HepG2 (cell line): Measurements from ENCODE around the gene KCNQ2. TPM values are rescaled to one million over a fixed set of nuclear protein-coding genes. Genes with fewer than 3 reads are reported as not detected.

Experiments
- ATAC-seq: fragments of 200-7000 bp; cut with Tn5 transposase; 3 replicates; pipeline ENCODE4 v1.9.1; 2020; ENCODE audit warnings: mild to moderate bottlenecking, moderate library complexity
- BruUV-seq: library from RNA; stranded (reverse); fragments of 400-500 nt; replicated peaks from 2 replicates; lab custom pipeline; 2021; lab: Mats Ljungman, UMichigan
- CTCF ChIA-PET: fragments of 300-600 bp; formaldehyde crosslinking; extraction: SDS; loops from one replicate; lab custom pipeline; 2021; ENCODE audit warnings: low total read pairs, inconsistent platforms, low intra/inter-chr PET ratio; lab: Yijun Ruan, JAX
- POLR2A ChIA-PET: fragments of 350-600 bp; sonication (Branson Sonifier 250); formaldehyde crosslinking; loops from one replicate; lab custom pipeline; 2020; ENCODE audit warnings: antibody characterized with exemption, inconsistent platforms; lab: Yijun Ruan, JAX
- DNase-seq: peaks from one replicate; pipeline ENCODE4 v3.0.0-alpha.2; 2015; ENCODE audit warnings: low spot score
- FAIRE-seq: peaks from 3 replicates; lab custom pipeline; 2011; peaks lifted over from hg19 to GRCh38; lab: Jason Lieb, UNC
- H2AFZ ChIP-seq: one replicate; pipeline ENCODE4 v1.6.1; 2011; ENCODE audit warnings: low read length, inconsistent platforms
- H3K27ac ChIP-seq: fragments of 300-600 bp; 3 replicates; pipeline ENCODE4 v1.8.0; 2011; ENCODE audit warnings: mixed run types, mild to moderate bottlenecking, mixed read lengths, low read length, inconsistent platforms; ENCODE audit not compliant: insufficient read depth; ENCODE audit errors: extremely low read length
- H3K27me3 ChIP-seq, 2 experiments: fragments of 200-600 bp in 1 of 2; 2 replicates in 1 of 2; 3 replicates in 1 of 2; pipeline versions ENCODE4 v1.6.0 to v1.8.0; 2011; ENCODE audit warnings: low read length in 2 of 2, mild to moderate bottlenecking in 2 of 2, moderate library complexity in 2 of 2, inconsistent platforms in 1 of 2; ENCODE audit not compliant: insufficient read depth in 2 of 2, control insufficient read depth in 1 of 2
- H3K36me3 ChIP-seq, 2 experiments: fragments of 200-600 bp in 1 of 2; replicated peaks in 1 of 2; 2 replicates in 1 of 2; 3 replicates in 1 of 2; pipeline versions ENCODE4 v1.5.1 to v1.8.0; 2011; ENCODE audit warnings: low read length in 2 of 2, inconsistent platforms in 1 of 2; ENCODE audit not compliant: insufficient read depth in 2 of 2, control insufficient read depth in 1 of 2
- H3K4me1 ChIP-seq: 2 replicates; pipeline ENCODE4 v1.5.1; 2012; ENCODE audit warnings: low read length, inconsistent platforms; ENCODE audit not compliant: insufficient read depth
- H3K4me2 ChIP-seq: 2 replicates; pipeline ENCODE4 v1.6.0; 2011; ENCODE audit warnings: low read depth, low read length, inconsistent platforms
- H3K4me3 ChIP-seq, 3 experiments: fragments of 200-600 bp in 1 of 3; sonication (generic), shearing (Covaris generic) in 1 of 3; replicated peaks in 1 of 3; 2 replicates each; pipeline ENCODE4 v1.5.1; 2011 to 2016; ENCODE audit warnings: low read length in 3 of 3, inconsistent platforms in 2 of 3, low read depth in 2 of 3, mild to moderate bottlenecking in 2 of 3, control low read depth in 1 of 3, mixed read lengths in 1 of 3; ENCODE audit not compliant: insufficient read depth in 1 of 3
- H3K79me2 ChIP-seq: one replicate; pipeline ENCODE4 v1.6.1; 2011; ENCODE audit warnings: low read length, inconsistent platforms; ENCODE audit not compliant: insufficient read depth
- H3K9ac ChIP-seq: 2 replicates; pipeline ENCODE4 v1.6.0; 2011; ENCODE audit warnings: mild to moderate bottlenecking, low read depth, low read length, inconsistent platforms; ENCODE audit not compliant: insufficient read depth
- H3K9me3 ChIP-seq: 2 replicates; pipeline ENCODE4 v1.5.1; 2012; ENCODE audit warnings: mild to moderate bottlenecking, low read length
- H4K20me1 ChIP-seq: 2 replicates; pipeline ENCODE4 v1.6.0; 2011; ENCODE audit warnings: inconsistent platforms, mild to moderate bottlenecking, low read length, moderate library complexity; ENCODE audit not compliant: insufficient read depth
- CAMTA2 ChIP-seq: sonication (generic); formaldehyde crosslinking; IDR thresholded peaks from 2 replicates; pipeline ENCODE4 v1.4.0; 2020; ENCODE audit warnings: mild to moderate bottlenecking, missing genetic modification reagents, borderline replicate concordance
- CHD4 ChIP-seq: fragments of 200-600 bp; sonication (generic); IDR thresholded peaks from 2 replicates; pipeline ENCODE4 v1.7.0; 2017; ENCODE audit warnings: mild to moderate bottlenecking, low read length, borderline replicate concordance
- DDIT3 ChIP-seq: sonication (generic); formaldehyde crosslinking; IDR thresholded peaks from 2 replicates; pipeline ENCODE4 v1.4.0; 2020; ENCODE audit warnings: mild to moderate bottlenecking, missing genetic modification reagents
- HMG20B ChIP-seq: conservative IDR thresholded peaks from 2 replicates; pipeline ENCODE4 v1.6.1; 2016; ENCODE audit warnings: missing genetic modification reagents, missing compliant biosample characterization
- KAT2B ChIP-seq: fragments of 150-350 bp; IDR thresholded peaks from 2 replicates; pipeline ENCODE4 v1.6.1; 2014; ENCODE audit warnings: low read depth, low read length, borderline replicate concordance
- KLF15 ChIP-seq: sonication (generic); formaldehyde crosslinking; IDR thresholded peaks from 2 replicates; pipeline ENCODE4 v1.8.1; 2023; ENCODE audit warnings: borderline replicate concordance, mild to moderate bottlenecking, inconsistent platforms, missing genetic modification reagents, mixed read lengths
- MED8 ChIP-seq: sonication (generic); formaldehyde crosslinking; IDR thresholded peaks from 2 replicates; pipeline ENCODE4 v1.8.1; 2023; ENCODE audit warnings: mild to moderate bottlenecking, missing genetic modification reagents; ENCODE audit not compliant: insufficient replicate concordance
- PAWR ChIP-seq: sonication (generic); formaldehyde crosslinking; IDR thresholded peaks from 2 replicates; pipeline ENCODE4 v1.4.0; 2020; ENCODE audit warnings: missing genetic modification reagents, mild to moderate bottlenecking, borderline replicate concordance
- RARA ChIP-seq: IDR thresholded peaks from 2 replicates; pipeline ENCODE4 v1.6.1; 2016; ENCODE audit warnings: missing genetic modification reagents, missing compliant biosample characterization
- RNF2 ChIP-seq: fragments of 450-650 bp; conservative IDR thresholded peaks from 2 replicates; pipeline ENCODE4 v1.6.1; 2016; ENCODE audit warnings: low read depth
- TARDBP ChIP-seq: sonication (generic); formaldehyde crosslinking; IDR thresholded peaks from 2 replicates; pipeline ENCODE4 v1.8.0; 2022; ENCODE audit warnings: mild to moderate bottlenecking, missing genetic modification reagents
- ZNF513 ChIP-seq: sonication (generic); formaldehyde crosslinking; conservative IDR thresholded peaks from 2 replicates; pipeline ENCODE4 v1.5.0; 2020; ENCODE audit warnings: missing genetic modification reagents
- ZNF562 ChIP-seq: sonication (generic); formaldehyde crosslinking; IDR thresholded peaks from 2 replicates; pipeline ENCODE4 v1.8.0; 2022; ENCODE audit warnings: missing genetic modification reagents, borderline replicate concordance
- ZNF629 ChIP-seq: sonication (generic); formaldehyde crosslinking; conservative IDR thresholded peaks from 2 replicates; pipeline ENCODE4 v1.5.0; 2020; ENCODE audit warnings: missing genetic modification reagents
- ZNF670 ChIP-seq: sonication (generic); formaldehyde crosslinking; IDR thresholded peaks from 2 replicates; pipeline ENCODE4 v1.8.0; 2022; ENCODE audit warnings: mild to moderate bottlenecking, missing genetic modification reagents, borderline replicate concordance
- ZZZ3 ChIP-seq: sonication (generic); formaldehyde crosslinking; IDR thresholded peaks from 2 replicates; pipeline ENCODE4 v1.4.0; 2020; ENCODE audit warnings: missing genetic modification reagents, mild to moderate bottlenecking, borderline replicate concordance
- WGBS: methylation state at CpG from one replicate; pipeline ENCODE4 v1.1.6; 2017; ENCODE audit warnings: low lambda C conversion rate; 5-methylcytosine and 5-hydroxymethylcytosine counted together
- in situ Hi-C: cut with HindIII; loops from 2 replicates; pipeline ENCODE4 v1.10.0; 2017; ENCODE audit warnings: low pct_unique_long_range_greater_than_20kb; ENCODE audit not compliant: extremely low pct_ligation_motif_present
- intact Hi-C: fragments of 100-400 bp; cut with micrococcal nuclease; formaldehyde crosslinking; loops from one replicate; pipeline ENCODE4 v1.10.0; 2022; ENCODE audit not compliant: unreplicated experiment
- polyA plus RNA-seq, 8 experiments: library from polyadenylated mRNA; depleted of rRNA in 3 of 8; stranded (reverse) in 7 of 8; unstranded in 1 of 8; fragments of >200 nt; fragmentation: Illumina TruSeq in 4 of 8; extraction: Trizol in 4 of 8; gene quantifications; 2 replicates each; pipeline versions ENCODE4 v1.2.1 to v1.2.3, GENCODE V29; 2011 to 2016; ENCODE audit warnings: low read depth in 4 of 8, missing spikeins in 1 of 8, mixed read lengths in 1 of 8; ENCODE audit not compliant: insufficient read depth in 1 of 8
- total RNA-seq, 5 experiments: library from RNA; depleted of rRNA; stranded (reverse); fragments of >200 nt; fragmentation: Illumina TruSeq; extraction: Trizol; gene quantifications; 2 replicates each; pipeline ENCODE4 v1.2.3, GENCODE V29; 2016; ENCODE audit warnings: low read depth in 1 of 5
- TF ChIP-seq, protein P1 (sequence below): sonication (generic); formaldehyde crosslinking; IDR thresholded peaks from 2 replicates; pipeline ENCODE4 v1.4.0; 2020; ENCODE audit warnings: low read depth, mild to moderate bottlenecking, missing genetic modification reagents
- TF ChIP-seq, protein P2 (sequence below): sonication (generic); formaldehyde crosslinking; IDR thresholded peaks from 2 replicates; pipeline ENCODE4 v1.8.0; 2022; ENCODE audit warnings: mild to moderate bottlenecking, missing genetic modification reagents; ENCODE audit not compliant: insufficient replicate concordance

Gene KCNQ2
- total and polyA plus RNA-seq, 2 of the 13 experiments (the other 11 are each of a cell fraction or from before 2014, with no cell fraction given), result not detected

- TF ChIP-seq ZNF562 (CRISPR knock-in tag) (no peak), KAT2B (no peak), RARA (CRISPR knock-in tag) (no peak)
Observed at GRCh38 chr20:63444548-63444947, 27.9 kb downstream of the KCNQ2 start (continued).

DNA sequence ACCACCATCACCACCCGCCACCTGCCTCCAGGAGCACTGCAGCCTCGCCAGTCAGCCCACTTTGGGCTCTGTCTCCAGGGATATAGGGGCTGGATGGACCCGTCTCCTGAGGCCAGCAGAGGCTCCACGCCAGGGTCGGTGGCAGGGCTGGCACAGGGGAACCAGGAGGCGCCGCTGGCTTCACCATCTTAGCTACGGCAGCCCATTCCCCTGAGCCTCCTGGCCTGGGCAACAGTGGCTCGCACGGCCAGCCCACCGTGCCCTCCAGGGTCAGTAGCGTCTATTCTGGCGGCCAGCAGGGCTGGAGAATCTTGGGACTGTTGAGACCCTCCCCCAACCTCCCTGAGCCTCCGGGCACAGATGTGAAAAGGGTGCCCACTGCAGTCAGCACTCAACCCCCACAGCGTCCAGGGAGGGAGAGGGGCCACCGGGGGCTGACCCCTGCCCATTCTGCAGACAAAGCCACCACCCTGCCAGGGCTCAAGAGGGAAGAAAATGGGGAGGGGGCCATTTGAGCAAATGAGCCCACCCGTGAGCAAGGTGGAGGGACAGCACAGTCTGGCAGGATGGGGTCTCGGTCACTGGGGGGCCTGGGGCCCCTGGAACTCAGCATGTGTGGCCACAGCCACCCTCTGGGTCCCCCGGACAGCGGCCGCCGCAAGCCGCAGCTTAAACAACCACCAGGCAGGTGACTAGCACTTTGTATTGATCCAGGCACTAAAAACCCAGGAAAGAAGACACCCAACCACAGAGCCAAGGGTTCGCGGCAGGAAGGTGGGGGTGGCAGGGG, 28.7 kb downstream of the KCNQ2 start:
- ATAC-seq (no peak), DNase-seq (no peak), FAIRE-seq (no peak)
- ChIA-PET CTCF (no interaction called here), POLR2A (no interaction called here)
- Histone ChIP-seq H3K9ac (no peak overlapping the region), H3K4me1 (no peaks in the 10 kb centered on the region), H3K27ac (no peak overlapping the region), H3K9me3 (peaks cover 14% of the 10 kb centered on the region; the same call in 1 of the 2 replicates), H4K20me1 (0 out of 2 replicates have a peak, but pooled peaks cover 4% of the 10 kb centered on the region), H2AFZ (no peak overlapping the region), H3K4me2 (no peak overlapping the region), H3K79me2 (no peaks in the 10 kb centered on the region), H3K4me3 (no peak overlapping the region), H3K27me3 (peaks cover 18 to 41% of the 10 kb centered on the region in 2 experiments; a peak in 4 of 5 replicates), H3K36me3 (no peaks in the 10 kb centered on the region)
- in situ Hi-C loops, result no loop called here
- intact Hi-C loops, result no loop called here
- BruUV-seq, result no TSS peak
- WGBS, result 45% methylated on average over 23 of the region's 25 CpGs
- TF ChIP-seq, protein P1, sequence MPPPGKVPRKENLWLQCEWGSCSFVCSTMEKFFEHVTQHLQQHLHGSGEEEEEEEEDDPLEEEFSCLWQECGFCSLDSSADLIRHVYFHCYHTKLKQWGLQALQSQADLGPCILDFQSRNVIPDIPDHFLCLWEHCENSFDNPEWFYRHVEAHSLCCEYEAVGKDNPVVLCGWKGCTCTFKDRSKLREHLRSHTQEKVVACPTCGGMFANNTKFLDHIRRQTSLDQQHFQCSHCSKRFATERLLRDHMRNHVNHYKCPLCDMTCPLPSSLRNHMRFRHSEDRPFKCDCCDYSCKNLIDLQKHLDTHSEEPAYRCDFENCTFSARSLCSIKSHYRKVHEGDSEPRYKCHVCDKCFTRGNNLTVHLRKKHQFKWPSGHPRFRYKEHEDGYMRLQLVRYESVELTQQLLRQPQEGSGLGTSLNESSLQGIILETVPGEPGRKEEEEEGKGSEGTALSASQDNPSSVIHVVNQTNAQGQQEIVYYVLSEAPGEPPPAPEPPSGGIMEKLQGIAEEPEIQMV (CRISPR knock-in tag), result no peak
- TF ChIP-seq CHD4 (no peak), HMG20B (CRISPR knock-in tag) (no peak), ZNF513 (CRISPR knock-in tag) (no peak), KLF15 (CRISPR knock-in tag) (no peak), ZNF629 (CRISPR knock-in tag) (no peak), DDIT3 (CRISPR knock-in tag) (no peak), RNF2 (no peak), ZNF670 (CRISPR knock-in tag) (no peak), MED8 (CRISPR knock-in tag) (no peak), CAMTA2 (CRISPR knock-in tag) (no peak), ZZZ3 (no peak), PAWR (CRISPR knock-in tag) (no peak), TARDBP (CRISPR knock-in tag) (no peak)
- TF ChIP-seq, protein P2, sequence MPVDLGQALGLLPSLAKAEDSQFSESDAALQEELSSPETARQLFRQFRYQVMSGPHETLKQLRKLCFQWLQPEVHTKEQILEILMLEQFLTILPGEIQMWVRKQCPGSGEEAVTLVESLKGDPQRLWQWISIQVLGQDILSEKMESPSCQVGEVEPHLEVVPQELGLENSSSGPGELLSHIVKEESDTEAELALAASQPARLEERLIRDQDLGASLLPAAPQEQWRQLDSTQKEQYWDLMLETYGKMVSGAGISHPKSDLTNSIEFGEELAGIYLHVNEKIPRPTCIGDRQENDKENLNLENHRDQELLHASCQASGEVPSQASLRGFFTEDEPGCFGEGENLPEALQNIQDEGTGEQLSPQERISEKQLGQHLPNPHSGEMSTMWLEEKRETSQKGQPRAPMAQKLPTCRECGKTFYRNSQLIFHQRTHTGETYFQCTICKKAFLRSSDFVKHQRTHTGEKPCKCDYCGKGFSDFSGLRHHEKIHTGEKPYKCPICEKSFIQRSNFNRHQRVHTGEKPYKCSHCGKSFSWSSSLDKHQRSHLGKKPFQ (CRISPR knock-in tag), result no peak
